ENCODE data around the gene EXOSC10.

Gene EXOSC10

DNA sequence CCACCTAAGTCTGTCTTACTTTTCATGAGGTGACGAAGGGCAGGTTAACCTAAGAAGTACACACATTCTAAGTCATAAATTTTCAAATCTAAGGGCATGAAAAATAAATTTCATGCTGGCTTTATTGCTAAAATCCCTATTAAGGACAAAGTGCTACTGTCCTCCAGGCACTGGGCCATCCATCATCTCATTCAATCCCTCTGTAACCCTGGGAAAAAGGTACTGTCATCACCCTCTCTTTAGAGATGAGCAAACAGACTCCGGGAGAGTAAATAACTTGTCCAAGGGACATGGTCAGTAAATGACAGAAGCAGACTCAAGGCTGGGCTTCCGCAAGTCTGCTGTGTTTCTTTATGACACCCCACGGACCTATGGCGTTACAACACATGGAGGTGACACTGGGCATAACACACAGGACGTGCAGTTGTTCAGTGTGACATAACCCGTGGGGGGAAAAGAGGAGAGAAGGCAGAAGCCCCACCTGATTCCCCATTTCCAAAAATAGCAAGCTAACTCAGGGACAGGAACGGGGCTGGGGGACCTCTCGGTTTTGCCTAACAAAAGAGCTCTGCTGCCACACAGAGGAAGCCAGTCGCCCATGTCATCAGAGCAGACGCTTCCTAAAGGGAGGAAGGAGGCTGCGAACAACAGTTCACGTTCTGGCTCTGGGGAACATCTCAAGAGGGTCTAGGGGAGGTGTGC is 27.3 kb downstream of the EXOSC10 start:
- ChIA-PET CTCF (interaction anchor here (1.5 kb wide), 1 partner anchor 35 kb away, joined by 4 read pairs; no protein-coding TSS in a partner anchor), POLR2A (no interaction called here)
- no peak for DNase-seq (ENCODE audit: low read depth, low spot score)
- TF ChIP-seq, protein P1, sequence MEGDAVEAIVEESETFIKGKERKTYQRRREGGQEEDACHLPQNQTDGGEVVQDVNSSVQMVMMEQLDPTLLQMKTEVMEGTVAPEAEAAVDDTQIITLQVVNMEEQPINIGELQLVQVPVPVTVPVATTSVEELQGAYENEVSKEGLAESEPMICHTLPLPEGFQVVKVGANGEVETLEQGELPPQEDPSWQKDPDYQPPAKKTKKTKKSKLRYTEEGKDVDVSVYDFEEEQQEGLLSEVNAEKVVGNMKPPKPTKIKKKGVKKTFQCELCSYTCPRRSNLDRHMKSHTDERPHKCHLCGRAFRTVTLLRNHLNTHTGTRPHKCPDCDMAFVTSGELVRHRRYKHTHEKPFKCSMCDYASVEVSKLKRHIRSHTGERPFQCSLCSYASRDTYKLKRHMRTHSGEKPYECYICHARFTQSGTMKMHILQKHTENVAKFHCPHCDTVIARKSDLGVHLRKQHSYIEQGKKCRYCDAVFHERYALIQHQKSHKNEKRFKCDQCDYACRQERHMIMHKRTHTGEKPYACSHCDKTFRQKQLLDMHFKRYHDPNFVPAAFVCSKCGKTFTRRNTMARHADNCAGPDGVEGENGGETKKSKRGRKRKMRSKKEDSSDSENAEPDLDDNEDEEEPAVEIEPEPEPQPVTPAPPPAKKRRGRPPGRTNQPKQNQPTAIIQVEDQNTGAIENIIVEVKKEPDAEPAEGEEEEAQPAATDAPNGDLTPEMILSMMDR (IDR thresholded peaks at IDR 0.05; ENCODE audit: insufficient read depth, low read length, missing control alignments), result no peak
- no peak overlapping the region for H3K4me3 ChIP-seq (ENCODE audit: low read depth, low read length)

- TF ChIP-seq, protein P1 (IDR thresholded peaks at IDR 0.05; ENCODE audit: insufficient read depth, low read length, missing control alignments), result no peak
- no peak overlapping the region for H3K4me3 ChIP-seq (ENCODE audit: low read depth, low read length)
- CTCF ChIA-PET, result interaction anchor here (1.1 to 2.8 kb wide), 2 partner anchors 11 to 34 kb away, joined by 3 to 12 read pairs; no protein-coding TSS in a partner anchor
- DNase-seq (ENCODE audit: low read depth, low spot score), result no peak
- POLR2A ChIA-PET, result no interaction called here
These were observed 28.0 kb downstream of the EXOSC10 start for GRCh38 chr1:11071463-11072215.

GRCh38 chr1:11070876-11071275 is 28.8 kb downstream of the EXOSC10 start:
- no peak overlapping the region for H3K4me3 ChIP-seq (ENCODE audit: low read depth, low read length)
- TF ChIP-seq, protein P1 (IDR thresholded peaks at IDR 0.05; ENCODE audit: insufficient read depth, low read length, missing control alignments), result no peak
- DNase-seq (ENCODE audit: low read depth, low spot score), result no peak
- CTCF ChIA-PET, result interaction anchor here (1.1 to 2.8 kb wide), 3 partner anchors 10 to 33 kb away, joined by 3 to 12 read pairs (median 4); no protein-coding TSS in a partner anchor
- POLR2A ChIA-PET, result interaction anchor here (1.9 kb wide), 1 partner anchor 11 kb away, joined by 5 read pairs; the partner anchor contains the start of gene SRM

DNA sequence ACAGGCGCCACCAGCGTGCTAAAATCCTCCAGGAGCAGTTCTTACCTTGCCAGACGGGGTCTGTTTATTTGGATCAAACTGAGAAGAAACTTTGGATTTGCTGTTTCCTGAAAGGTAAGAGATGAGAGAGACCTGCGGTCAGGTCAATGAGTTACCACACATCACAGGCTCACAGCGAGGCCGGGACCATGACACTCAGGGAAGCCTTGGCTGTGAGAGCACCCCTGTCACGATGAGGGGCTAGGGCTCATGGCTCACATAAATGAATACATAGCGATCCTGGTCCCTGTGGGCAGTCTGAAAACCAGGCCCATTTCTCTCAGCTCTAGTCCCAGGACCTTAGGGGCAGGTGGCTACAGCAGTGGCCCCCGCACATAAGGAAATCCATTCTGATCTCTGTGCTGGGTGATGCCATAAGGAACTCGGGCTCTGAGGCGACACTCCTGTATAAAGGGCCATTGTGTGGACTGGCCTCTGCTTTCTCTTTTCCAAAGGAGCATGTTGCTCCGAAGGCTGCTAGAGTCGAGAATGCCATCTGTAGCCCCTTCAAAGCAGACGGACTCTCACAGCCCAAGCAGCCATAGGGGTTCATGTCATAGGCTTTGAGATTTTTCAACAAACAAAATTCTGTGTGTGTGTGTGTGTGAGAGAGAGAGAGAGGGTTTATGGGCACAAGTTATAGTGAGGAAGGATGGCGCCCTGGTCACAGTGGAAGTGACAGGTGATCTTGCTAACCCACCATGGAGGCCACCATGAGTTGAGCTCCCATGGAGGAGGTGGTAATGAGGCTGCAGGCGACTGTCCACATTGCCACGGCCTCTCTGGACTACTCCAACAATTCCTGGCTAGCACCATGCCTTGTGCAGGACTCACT is 30.8 kb downstream of the EXOSC10 start:
- ChIA-PET POLR2A (interaction anchor here (1.9 kb wide), 1 partner anchor 9 kb away, joined by 5 read pairs; the partner anchor contains the start of gene SRM), CTCF (interaction anchor here (0.9 to 2.8 kb wide), 4 partner anchors 8 to 574 kb away, joined by 3 to 12 read pairs (median 4); no protein-coding TSS in a partner anchor)
- H3K4me3 ChIP-seq (ENCODE audit: low read depth, low read length), result no peak overlapping the region
- no peak for DNase-seq (ENCODE audit: low read depth, low spot score)
- TF ChIP-seq, protein P1 (IDR thresholded peaks at IDR 0.05; ENCODE audit: insufficient read depth, low read length, missing control alignments), result no peak

- DNase-seq (ENCODE audit: low read depth, low spot score), result no peak
- ChIA-PET CTCF (interaction anchor here (1.5 kb wide), 1 partner anchor 10 kb away, joined by 5 read pairs; no protein-coding TSS in a partner anchor), POLR2A (no interaction called here)
- no peak overlapping the region for H3K4me3 ChIP-seq (ENCODE audit: low read depth, low read length)
- TF ChIP-seq, protein P1 (IDR thresholded peaks at IDR 0.05; ENCODE audit: insufficient read depth, low read length, missing control alignments), result no peak
These were observed 31.7 kb downstream of the EXOSC10 start for GRCh38 chr1:11067716-11068599.

Data from AG04449 (cell line).